CD14-positive monocyte (primary cell): ENCODE data around the gene WDR70. TPM values are rescaled to one million over a fixed set of nuclear protein-coding genes. Genes with fewer than 3 reads are reported as not detected.
A peak's percentile ranks its signal among the peaks of the same experiment; 100 is the strongest.

ENCODE experiments used
- DNase-seq, 3 donors: peaks; one replicate each; pipeline ENCODE4 v3.0.0-alpha.2; 2011 to 2022
- H2AFZ ChIP-seq: 2 replicates; pipeline ENCODE4 v1.6.0; 2012; ENCODE audit warnings: mild to moderate bottlenecking, low read depth, low read length, inconsistent platforms; ENCODE audit not compliant: insufficient read depth, poor library complexity, severe bottlenecking
- H3K27ac ChIP-seq, 2 donors: 1 replicate in 1 of 2; 2 replicates in 1 of 2; pipeline ENCODE4 v1.5.1; 2012 to 2013; ENCODE audit warnings: low read length in 2 of 2, control low read depth in 1 of 2, inconsistent platforms in 1 of 2, low read depth in 1 of 2, mild to moderate bottlenecking in 1 of 2
- H3K27me3 ChIP-seq, 2 donors: one replicate each; pipeline versions ENCODE4 v1.6.0 to v1.6.1; 2011 to 2013; ENCODE audit warnings: low read length in 2 of 2; ENCODE audit not compliant: control insufficient read depth in 2 of 2, insufficient read depth in 2 of 2
- H3K36me3 ChIP-seq, 2 donors: replicated peaks in 1 of 2; 1 replicate in 1 of 2; 2 replicates in 1 of 2; pipeline versions ENCODE4 v1.5.1 to v1.6.1; 2012 to 2013; ENCODE audit warnings: low read length in 2 of 2, control low read depth in 1 of 2, inconsistent platforms in 1 of 2, mild to moderate bottlenecking in 1 of 2; ENCODE audit not compliant: insufficient read depth in 2 of 2, control insufficient read depth in 1 of 2
- H3K4me1 ChIP-seq, 2 donors: 1 replicate in 1 of 2; 2 replicates in 1 of 2; pipeline versions ENCODE4 v1.5.1 to v1.6.1; 2012 to 2013; ENCODE audit warnings: low read length in 2 of 2, control low read depth in 1 of 2, inconsistent platforms in 1 of 2, mild to moderate bottlenecking in 1 of 2, moderate library complexity in 1 of 2; ENCODE audit not compliant: insufficient read depth in 2 of 2, control insufficient read depth in 1 of 2
- H3K4me2 ChIP-seq: replicated peaks from 2 replicates; pipeline ENCODE3; 2012; ENCODE audit warnings: low read length, moderate library complexity, mild to moderate bottlenecking; ENCODE audit not compliant: poor library complexity, severe bottlenecking; ENCODE audit errors: extremely low read depth
- H3K4me3 ChIP-seq, 3 experiments: fragments of 200-600 bp in 1 of 3; sonication (generic) in 1 of 3; replicated peaks in 1 of 3; 1 replicate in 2 of 3; 2 replicates in 1 of 3; pipeline ENCODE4 v1.5.1; 2011 to 2013; ENCODE audit warnings: low read length in 3 of 3, mild to moderate bottlenecking in 3 of 3, control low read depth in 2 of 3, low read depth in 2 of 3, inconsistent platforms in 1 of 3, moderate library complexity in 1 of 3
- H3K79me2 ChIP-seq: 2 replicates; pipeline ENCODE4 v1.6.0; 2012; ENCODE audit warnings: mild to moderate bottlenecking, control low read depth, inconsistent platforms, low read length, moderate library complexity; ENCODE audit not compliant: insufficient read depth
- H3K9ac ChIP-seq: 2 replicates; pipeline ENCODE4 v1.6.0; 2017; ENCODE audit warnings: low read length, mild to moderate bottlenecking; ENCODE audit not compliant: insufficient read depth, poor library complexity, severe bottlenecking
- H3K9me3 ChIP-seq, 2 donors: replicated peaks in 1 of 2; 1 replicate in 1 of 2; 2 replicates in 1 of 2; pipeline versions ENCODE4 v1.5.1 to v1.6.1; 2012 to 2013; ENCODE audit warnings: low read length in 2 of 2, control low read depth in 1 of 2; ENCODE audit not compliant: control insufficient read depth in 1 of 2, insufficient read depth in 1 of 2
- H4K20me1 ChIP-seq: 2 replicates; pipeline ENCODE4 v1.6.0; 2012; ENCODE audit warnings: mild to moderate bottlenecking, low read length, control low read depth, moderate library complexity; ENCODE audit not compliant: insufficient read depth
- H3K27ac Mint-ChIP-seq, 7 donors: one replicate each; pipeline ENCODE4 v1.8.0; 2020; ENCODE audit warnings: mild to moderate bottlenecking in 7 of 7, mixed read lengths in 7 of 7, moderate library complexity in 6 of 7, inconsistent platforms in 2 of 7
- H3K27me3 Mint-ChIP-seq, 3 donors: one replicate each; pipeline ENCODE4 v1.8.0; 2021 to 2022; ENCODE audit warnings: low read depth in 3 of 3, mild to moderate bottlenecking in 3 of 3, mixed read lengths in 3 of 3, moderate library complexity in 3 of 3, inconsistent platforms in 1 of 3
- H3K36me3 Mint-ChIP-seq, 2 donors: one replicate each; pipeline ENCODE4 v1.8.0; 2020; ENCODE audit warnings: mixed read lengths in 2 of 2, inconsistent platforms in 1 of 2, mild to moderate bottlenecking in 1 of 2
- H3K4me1 Mint-ChIP-seq: one replicate; pipeline ENCODE4 v1.8.0; 2020; ENCODE audit warnings: mild to moderate bottlenecking, mixed read lengths
- H3K4me3 Mint-ChIP-seq, 2 donors: one replicate each; pipeline ENCODE4 v1.8.0; 2020; ENCODE audit warnings: mild to moderate bottlenecking in 2 of 2, mixed read lengths in 2 of 2, moderate library complexity in 1 of 2
- H3K9me3 Mint-ChIP-seq, 7 donors: one replicate each; pipeline ENCODE4 v1.8.0; 2020 to 2022; ENCODE audit warnings: mixed read lengths in 7 of 7, mild to moderate bottlenecking in 6 of 7, moderate library complexity in 6 of 7, inconsistent platforms in 2 of 7
- WGBS: methylation state at CpG from one replicate; pipeline ENCODE4 v1.1.5; 2013; ENCODE audit warnings: missing lambda C conversion rate; ENCODE audit not compliant: insufficient coverage; 5-methylcytosine and 5-hydroxymethylcytosine counted together
- intact Hi-C, 2 donors: fragments of 100-400 bp; cut with micrococcal nuclease; formaldehyde crosslinking; loops; one replicate each; pipeline versions ENCODE4 v1.15.0 to v1.15.1; 2023
- polyA plus RNA-seq, 3 donors: library from polyadenylated mRNA; depleted of rRNA in 1 of 3; unstranded in 2 of 3; stranded (reverse) in 1 of 3; fragments of 300-500 nt in 2 of 3; fragments of >200 nt in 1 of 3; fragmentation: Illumina TruSeq in 2 of 3; gene quantifications; 1 replicate in 2 of 3; 2 replicates in 1 of 3; pipeline ENCODE4 v1.2.3, GENCODE V29; 2012 to 2021
- TF ChIP-seq, protein P1 (sequence below): fragments of 200-600 bp; IDR thresholded peaks from one replicate; pipeline ENCODE4 v1.8.0; 2022; ENCODE audit warnings: antibody characterized with exemption, mild to moderate bottlenecking

The WDR70 gene
- polyA plus RNA-seq, 3 donors, result 13.1 to 21.0 (median 19.1) TPM

- H3K4me3 Mint-ChIP-seq, result no peak overlapping the region
- Histone ChIP-seq H2AFZ (no peak overlapping the region), H3K79me2 (no peaks in the 10 kb centered on the region), H3K9me3 (no peaks in the 10 kb centered on the region), H3K4me3 (no peak overlapping the region), H3K9ac (no peak overlapping the region), H3K4me1 (no peaks in the 10 kb centered on the region), H3K27ac (no peak overlapping the region), H3K36me3 (peaks cover 68 to 77% of the 10 kb centered on the region in 2 donors), H4K20me1 (no peaks in the 10 kb centered on the region), H3K4me2 (no peak overlapping the region), H3K27me3 (no peaks in the 10 kb centered on the region)
- H3K27ac Mint-ChIP-seq, result no peak overlapping the region
- 100% methylated on average over 2 of the region's 6 CpGs for WGBS
- no peaks in the 10 kb centered on the region for H3K4me1 Mint-ChIP-seq
- peaks cover 45 to 77% of the 10 kb centered on the region in 2 donors for H3K36me3 Mint-ChIP-seq
- intact Hi-C loops, result no loop called here
- no peak for DNase-seq
- TF ChIP-seq, protein P1, sequence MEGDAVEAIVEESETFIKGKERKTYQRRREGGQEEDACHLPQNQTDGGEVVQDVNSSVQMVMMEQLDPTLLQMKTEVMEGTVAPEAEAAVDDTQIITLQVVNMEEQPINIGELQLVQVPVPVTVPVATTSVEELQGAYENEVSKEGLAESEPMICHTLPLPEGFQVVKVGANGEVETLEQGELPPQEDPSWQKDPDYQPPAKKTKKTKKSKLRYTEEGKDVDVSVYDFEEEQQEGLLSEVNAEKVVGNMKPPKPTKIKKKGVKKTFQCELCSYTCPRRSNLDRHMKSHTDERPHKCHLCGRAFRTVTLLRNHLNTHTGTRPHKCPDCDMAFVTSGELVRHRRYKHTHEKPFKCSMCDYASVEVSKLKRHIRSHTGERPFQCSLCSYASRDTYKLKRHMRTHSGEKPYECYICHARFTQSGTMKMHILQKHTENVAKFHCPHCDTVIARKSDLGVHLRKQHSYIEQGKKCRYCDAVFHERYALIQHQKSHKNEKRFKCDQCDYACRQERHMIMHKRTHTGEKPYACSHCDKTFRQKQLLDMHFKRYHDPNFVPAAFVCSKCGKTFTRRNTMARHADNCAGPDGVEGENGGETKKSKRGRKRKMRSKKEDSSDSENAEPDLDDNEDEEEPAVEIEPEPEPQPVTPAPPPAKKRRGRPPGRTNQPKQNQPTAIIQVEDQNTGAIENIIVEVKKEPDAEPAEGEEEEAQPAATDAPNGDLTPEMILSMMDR, result no peak
- H3K9me3 Mint-ChIP-seq, result no peaks in the 10 kb centered on the region
- H3K27me3 Mint-ChIP-seq, result peaks cover 0 to 2% (median 0%) of the 10 kb centered on the region in 3 donors
Observed at GRCh38 chr5:37355161-37355560, 24.0 kb upstream of the WDR70 start.

DNA sequence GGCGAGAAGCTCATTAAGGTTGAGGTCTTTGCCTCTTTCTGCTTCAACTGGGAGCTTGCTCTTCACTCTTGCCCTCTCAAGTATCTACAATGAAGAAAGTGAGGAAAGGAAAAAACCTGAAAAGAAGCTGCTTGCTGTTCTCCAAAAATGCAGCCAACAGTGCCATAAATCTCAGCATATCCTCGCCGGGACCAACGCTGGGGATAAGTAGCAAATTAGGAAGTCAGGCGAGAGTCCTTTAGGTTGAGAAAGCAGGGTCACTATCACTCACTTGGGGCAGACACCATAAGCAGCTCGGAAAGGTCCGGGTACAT is 8.6 kb upstream of the WDR70 start:
- Histone ChIP-seq H3K4me3 (peak overlapping the region; percentile 85 to 94 (median 86)), H3K27me3 (no peaks in the 10 kb centered on the region), H3K9ac (peak overlapping the region; percentile 68), H3K79me2 (peaks cover 52% of the 10 kb centered on the region), H2AFZ (peak overlapping the region; percentile 96), H3K27ac (peak overlapping the region; percentile 76 to 86), H3K4me2 (peak overlapping the region; percentile 75), H3K4me1 (peaks cover 15 to 27% of the 10 kb centered on the region in 2 donors), H3K36me3 (no peaks in the 10 kb centered on the region), H3K9me3 (no peaks in the 10 kb centered on the region), H4K20me1 (no peaks in the 10 kb centered on the region)
- TF ChIP-seq, protein P1, result no peak
- peaks cover 0 to 10% of the 10 kb centered on the region in 2 donors for H3K36me3 Mint-ChIP-seq
- peak overlapping the region; percentile 91 to 98 (median 94) for H3K27ac Mint-ChIP-seq
- peaks cover 27% of the 10 kb centered on the region for H3K4me1 Mint-ChIP-seq
- WGBS, result 2% methylated on average over 6 of the region's 7 CpGs
- H3K27me3 Mint-ChIP-seq, result peaks cover 0 to 7% (median 5%) of the 10 kb centered on the region in 3 donors
- peak overlapping the region; percentile 99 to 100 for H3K4me3 Mint-ChIP-seq
- intact Hi-C loops, result no loop called here
- H3K9me3 Mint-ChIP-seq, result no peaks in the 10 kb centered on the region
- no peak for DNase-seq
